DOHH2 (cell line): ENCODE measurements around the gene RNF13.
"Not testable (repeated sequence)": the region's sequence is repeated elsewhere in the genome, so short reads cannot be mapped to it uniquely, and the experiment has no call there.

Experiments
- H3F3A ChIP-seq: fragments of 200-600 bp; sonication (generic), shearing (Covaris generic); 2 replicates; pipeline ENCODE4 v1.6.0; 2016; ENCODE audit warnings: antibody characterized with exemption, mild to moderate bottlenecking; ENCODE audit not compliant: control insufficient read depth, insufficient read depth
- H3K27ac ChIP-seq: fragments of 200-600 bp; sonication (generic); 2 replicates; pipeline ENCODE4 v1.5.1; 2014; ENCODE audit warnings: low read depth, mild to moderate bottlenecking, low read length, moderate library complexity
- H3K27me3 ChIP-seq: fragments of 200-600 bp; sonication (generic); 2 replicates; pipeline ENCODE4 v1.6.1; 2014; ENCODE audit warnings: mild to moderate bottlenecking, low read length, mixed read lengths; ENCODE audit not compliant: control insufficient read depth
- H3K36me3 ChIP-seq: fragments of 200-600 bp; sonication (generic); 2 replicates; pipeline ENCODE4 v1.6.1; 2014; ENCODE audit warnings: mild to moderate bottlenecking, low read length, moderate library complexity, mixed read lengths; ENCODE audit not compliant: control insufficient read depth
- H3K4me1 ChIP-seq: fragments of 200-600 bp; sonication (generic); 2 replicates; pipeline ENCODE4 v1.6.1; 2014; ENCODE audit warnings: mild to moderate bottlenecking, low read length, mixed read lengths; ENCODE audit not compliant: control insufficient read depth
- H3K4me2 ChIP-seq: fragments of 200-600 bp; sonication (generic); 2 replicates; pipeline ENCODE4 v1.6.0; 2014; ENCODE audit warnings: mild to moderate bottlenecking, low read length, moderate library complexity
- H3K4me3 ChIP-seq: fragments of 200-600 bp; sonication (generic); 2 replicates; pipeline ENCODE4 v1.5.1; 2014; ENCODE audit warnings: mild to moderate bottlenecking, low read length, mixed read lengths
- H3K79me2 ChIP-seq: fragments of 200-600 bp; sonication (generic); 2 replicates; pipeline ENCODE4 v1.6.1; 2014; ENCODE audit warnings: mild to moderate bottlenecking, low read length, mixed read lengths; ENCODE audit not compliant: control insufficient read depth
- H3K9me2 ChIP-seq: fragments of 200-600 bp; sonication (generic); replicated peaks from 2 replicates; pipeline ENCODE4 v1.6.1; 2014; ENCODE audit warnings: mild to moderate bottlenecking, low read length, mixed read lengths; ENCODE audit not compliant: control insufficient read depth
- H3K9me3 ChIP-seq: fragments of 200-600 bp; sonication (generic); 2 replicates; pipeline ENCODE4 v1.6.1; 2014; ENCODE audit warnings: antibody characterized with exemption, low read length, mixed read lengths; ENCODE audit not compliant: control insufficient read depth, insufficient read depth
- H4K20me1 ChIP-seq: fragments of 200-600 bp; sonication (generic); 2 replicates; pipeline ENCODE4 v1.6.0; 2014; ENCODE audit warnings: low read depth, mild to moderate bottlenecking, antibody characterized with exemption, low read length, moderate library complexity; ENCODE audit not compliant: control insufficient read depth, insufficient read depth
- CTCF ChIP-seq: fragments of 200-600 bp; sonication (generic); IDR thresholded peaks from one replicate; pipeline ENCODE4 v1.5.1; 2014; ENCODE audit warnings: antibody characterized with exemption, mild to moderate bottlenecking, low read depth, low read length; ENCODE audit not compliant: poor library complexity, severe bottlenecking
- EZH2phosphoT487 ChIP-seq: fragments of 200-600 bp; sonication (generic); IDR thresholded peaks from 2 replicates; pipeline ENCODE4 v1.6.1; 2017; ENCODE audit warnings: borderline replicate concordance, mild to moderate bottlenecking, antibody characterized with exemption, low read length, moderate library complexity, mixed read lengths

The RNF13 gene

GRCh38 chr3:149941186-149941585 is 128.2 kb downstream of the RNF13 start:
- TF ChIP-seq CTCF = no peak
- TF ChIP-seq EZH2phosphoT487 = no peak
- Histone ChIP-seq H4K20me1 (no peaks in the 10 kb centered on the region), H3K9me3 (peaks cover 3% of the 10 kb centered on the region; the same call in 1 of the 2 replicates)

GRCh38 chr3:149941946-149942345 is 128.9 kb downstream of the RNF13 start:
- no peaks in the 10 kb centered on the region; the same call in 1 of the 2 replicates for H3K79me2 ChIP-seq
- no peaks in the 10 kb centered on the region for H4K20me1 ChIP-seq
- H3K27me3 ChIP-seq = no peaks in the 10 kb centered on the region
- H3K27ac ChIP-seq = no peak overlapping the region
- no peak overlapping the region for H3K4me2 ChIP-seq
- H3K9me3 ChIP-seq = peaks cover 3% of the 10 kb centered on the region; the same call in 1 of the 2 replicates
- no peak overlapping the region for H3K4me3 ChIP-seq
- H3F3A ChIP-seq = no peaks in the 10 kb centered on the region
- no peaks in the 10 kb centered on the region for H3K4me1 ChIP-seq
- no peaks in the 10 kb centered on the region for H3K9me2 ChIP-seq
- TF ChIP-seq EZH2phosphoT487 (no peak), CTCF (no peak)
- peaks cover 6% of the 10 kb centered on the region; the same call in 1 of the 2 replicates for H3K36me3 ChIP-seq

More at GRCh38 chr3:149941186-149941585, 128.2 kb downstream of the RNF13 start:
- Histone ChIP-seq H3K4me2 (no peak overlapping the region), H3K36me3 (peaks cover 6% of the 10 kb centered on the region; the same call in 1 of the 2 replicates), H3K4me1 (no peaks in the 10 kb centered on the region), H3K4me3 (no peak overlapping the region), H3K9me2 (no peaks in the 10 kb centered on the region), H3K27ac (no peak overlapping the region), H3F3A (no peaks in the 10 kb centered on the region), H3K79me2 (no peaks in the 10 kb centered on the region; the same call in 1 of the 2 replicates), H3K27me3 (no peaks in the 10 kb centered on the region)

- Histone ChIP-seq H3K9me2 (no peaks in the 10 kb centered on the region), H3K9me3 (peaks cover 3% of the 10 kb centered on the region; the same call in 1 of the 2 replicates), H3K79me2 (no peaks in the 10 kb centered on the region), H3K36me3 (peaks cover 6% of the 10 kb centered on the region; the same call in 1 of the 2 replicates), H3K4me3 (no peak overlapping the region), H3F3A (no peaks in the 10 kb centered on the region), H3K27ac (no peak overlapping the region), H4K20me1 (no peaks in the 10 kb centered on the region), H3K4me2 (no peak overlapping the region), H3K4me1 (no peaks in the 10 kb centered on the region), H3K27me3 (no peaks in the 10 kb centered on the region)
- TF ChIP-seq CTCF (no peak), EZH2phosphoT487 (no peak)
Measured at GRCh38 chr3:149942409-149942808, 129.4 kb downstream of the RNF13 start.

GRCh38 chr3:149943966-149944365 is 131.0 kb downstream of the RNF13 start:
- H3K9me2 ChIP-seq, H3K4me1 ChIP-seq, H4K20me1 ChIP-seq, H3K9me3 ChIP-seq, H3K27me3 ChIP-seq, H3K27ac ChIP-seq, H3K36me3 ChIP-seq, H3K79me2 ChIP-seq, H3K4me3 ChIP-seq, H3K4me2 ChIP-seq, H3F3A ChIP-seq: not testable (repeated sequence)
